Effector CD4-positive, alpha-beta T cell (primary cell): ENCODE measurements around the gene PTBP3.
"Not testable (repeated sequence)": the region's sequence is repeated elsewhere in the genome, so short reads cannot be mapped to it uniquely, and the experiment has no call there.

Experiments
- DNase-seq: peaks from one replicate; pipeline ENCODE4 v3.0.0-alpha.2; 2020

The PTBP3 gene

GRCh38 chr9:112322701-112323377 lies 10.6 kb downstream of the PTBP3 start:
- DNase-seq: no peak

- no peak for DNase-seq
Measured at GRCh38 chr9:112316258-112316943, 17.0 kb downstream of the PTBP3 start.

GRCh38 chr9:112315331-112316257 lies 17.8 kb downstream of the PTBP3 start:
- DNase-seq: no peak

GRCh38 chr9:112312139-112312538 lies 21.3 kb downstream of the PTBP3 start:
- DNase-seq: no peak

GRCh38 chr9:112311497-112311896 lies 21.9 kb downstream of the PTBP3 start:
- DNase-seq: no peak

GRCh38 chr9:112310826-112311225 lies 22.6 kb downstream of the PTBP3 start:
- no peak for DNase-seq

GRCh38 chr9:112308588-112308987 lies 24.8 kb downstream of the PTBP3 start:
- DNase-seq: no peak

GRCh38 chr9:112301420-112301819 lies 32.0 kb downstream of the PTBP3 start:
- DNase-seq: no peak

GRCh38 chr9:112299514-112299913 lies 33.9 kb downstream of the PTBP3 start:
- DNase-seq: no peak

GRCh38 chr9:112296929-112297328 lies 36.5 kb downstream of the PTBP3 start:
- DNase-seq: no peak

- no peak for DNase-seq
Measured at GRCh38 chr9:112295174-112295573, 38.2 kb downstream of the PTBP3 start.

- no peak for DNase-seq
Measured at GRCh38 chr9:112288029-112288428, 45.4 kb downstream of the PTBP3 start.

GRCh38 chr9:112286926-112287325 lies 46.5 kb downstream of the PTBP3 start:
- DNase-seq: no peak

- DNase-seq: no peak
Measured at GRCh38 chr9:112285056-112285455, 48.4 kb downstream of the PTBP3 start.

- no peak for DNase-seq
Measured at GRCh38 chr9:112283582-112284253, 49.7 kb downstream of the PTBP3 start.

GRCh38 chr9:112282841-112283240 lies 50.6 kb downstream of the PTBP3 start:
- DNase-seq: not testable (repeated sequence)

GRCh38 chr9:112280904-112281303 lies 52.5 kb downstream of the PTBP3 start:
- no peak for DNase-seq

- DNase-seq: no peak
Measured at GRCh38 chr9:112279501-112279900, 53.9 kb downstream of the PTBP3 start.

GRCh38 chr9:112278152-112278551 lies 55.3 kb downstream of the PTBP3 start:
- no peak for DNase-seq

GRCh38 chr9:112274600-112274999 lies 58.8 kb downstream of the PTBP3 start:
- no peak for DNase-seq

GRCh38 chr9:112273876-112274275 lies 59.5 kb downstream of the PTBP3 start:
- no peak for DNase-seq

- DNase-seq: no peak
Measured at GRCh38 chr9:112271466-112272098, 61.8 kb downstream of the PTBP3 start.
